T-helper 2 cell (primary cell): ENCODE results near the gene LRFN4.

ENCODE experiments used
- DNase-seq, 5 experiments: peaks; one replicate each; pipeline versions ENCODE4 v3.0.0 to v3.0.0-alpha.2; 2012 to 2022

The LRFN4 gene

DNA sequence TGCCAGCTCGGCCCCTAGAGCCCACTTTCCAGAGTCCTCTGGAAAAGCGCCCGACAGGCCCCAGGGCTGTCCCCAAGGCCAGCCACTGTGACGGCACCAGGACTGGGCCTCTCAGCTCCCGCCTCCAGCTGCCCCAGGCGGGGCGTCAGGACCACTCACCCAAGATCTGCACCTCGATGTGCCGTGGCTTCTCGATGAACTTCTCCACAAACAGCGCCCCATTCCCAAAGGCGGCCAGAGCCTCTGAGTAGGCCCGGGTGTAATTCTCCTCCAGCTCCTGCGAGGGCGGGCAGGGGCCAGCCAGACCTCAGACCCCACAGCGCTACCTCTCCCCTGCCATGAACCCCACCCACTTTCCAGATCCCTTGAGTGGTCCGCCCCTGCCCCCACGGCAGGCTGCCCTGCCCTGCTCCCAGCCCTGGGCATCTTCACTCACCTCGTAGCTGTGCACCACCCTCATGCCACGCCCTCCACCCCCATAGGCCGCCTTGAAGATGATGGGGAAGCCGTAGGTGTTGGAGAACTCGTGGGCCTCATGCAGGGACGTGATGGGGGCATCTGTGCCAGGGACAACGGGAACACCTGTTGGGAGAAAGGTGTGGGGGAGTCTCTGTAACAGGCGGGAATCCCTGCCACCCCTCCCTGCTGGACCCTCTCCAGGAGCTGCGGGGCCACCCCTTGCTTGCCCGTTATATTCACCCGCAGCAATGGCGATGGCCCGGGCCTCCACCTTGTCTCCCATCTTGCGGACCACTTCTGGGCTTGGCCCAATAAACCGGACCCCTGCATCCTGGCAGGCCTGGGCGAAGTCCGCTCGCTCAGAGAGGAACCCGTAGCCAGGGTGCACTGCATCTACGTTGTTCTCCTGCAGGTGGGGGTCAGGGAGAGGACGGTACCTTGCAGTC lies 14.0 kb downstream of the LRFN4 start:
- no peak for DNase-seq

DNA sequence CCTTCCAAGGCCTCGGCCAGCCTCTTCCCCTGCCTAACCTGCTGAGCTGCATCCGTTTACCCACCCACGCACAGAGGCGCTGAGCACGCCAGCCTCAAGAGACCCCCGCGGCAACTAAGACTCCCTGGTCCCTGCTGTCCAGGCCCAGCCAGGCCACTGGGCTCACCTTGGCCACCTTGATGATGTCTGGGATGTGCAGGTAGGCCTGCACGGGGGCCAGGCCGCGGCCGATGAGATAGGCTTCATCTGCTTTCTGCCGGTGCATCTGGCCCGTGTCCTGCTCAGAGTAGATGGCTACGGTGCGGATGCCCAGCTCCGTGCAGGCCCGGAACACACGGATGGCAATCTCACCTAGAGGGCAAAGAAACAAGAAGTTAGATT lies 14.6 kb downstream of the LRFN4 start:
- DNase-seq = no peak

DNA sequence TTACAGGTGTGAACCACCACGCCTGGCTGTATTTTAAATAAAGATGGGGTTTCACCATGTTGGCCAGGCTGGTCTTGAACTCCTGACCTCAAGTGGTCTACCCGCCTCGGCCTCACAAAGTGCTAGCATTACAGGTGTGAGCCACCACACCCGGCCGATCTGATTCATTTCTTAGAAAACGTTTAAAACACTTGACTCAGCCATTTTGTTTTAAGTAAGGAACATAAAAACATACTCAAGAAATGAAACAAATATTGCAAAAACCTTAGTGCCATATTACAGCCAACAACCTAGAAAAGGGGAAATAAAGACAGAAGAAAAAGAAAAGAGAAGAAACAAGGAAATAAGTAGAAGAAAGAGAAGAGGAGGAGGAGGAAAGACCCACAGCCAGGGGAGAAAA lies 17.4 kb downstream of the LRFN4 start:
- DNase-seq = no peak

DNA sequence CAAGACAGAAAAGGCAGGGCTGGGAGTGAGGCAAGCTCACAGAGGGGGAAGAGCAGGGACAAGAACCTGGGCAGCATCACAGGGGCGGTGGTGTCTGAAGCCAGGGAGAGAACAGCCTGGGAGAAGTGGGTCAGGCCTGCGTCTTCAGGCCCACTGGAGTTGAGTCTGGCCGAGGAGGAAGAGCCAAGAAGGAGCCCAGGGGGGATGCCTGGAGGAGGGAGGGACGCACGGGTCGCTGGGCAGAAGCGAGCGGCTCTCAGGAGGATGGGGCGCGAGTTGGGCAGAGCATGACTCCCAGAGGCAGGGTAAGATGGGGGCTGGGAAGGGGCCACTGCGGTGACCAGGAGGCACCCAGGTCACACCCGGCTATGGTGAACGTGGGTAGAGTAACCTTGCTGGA lies 18.5 kb downstream of the LRFN4 start:
- DNase-seq = no peak

DNA sequence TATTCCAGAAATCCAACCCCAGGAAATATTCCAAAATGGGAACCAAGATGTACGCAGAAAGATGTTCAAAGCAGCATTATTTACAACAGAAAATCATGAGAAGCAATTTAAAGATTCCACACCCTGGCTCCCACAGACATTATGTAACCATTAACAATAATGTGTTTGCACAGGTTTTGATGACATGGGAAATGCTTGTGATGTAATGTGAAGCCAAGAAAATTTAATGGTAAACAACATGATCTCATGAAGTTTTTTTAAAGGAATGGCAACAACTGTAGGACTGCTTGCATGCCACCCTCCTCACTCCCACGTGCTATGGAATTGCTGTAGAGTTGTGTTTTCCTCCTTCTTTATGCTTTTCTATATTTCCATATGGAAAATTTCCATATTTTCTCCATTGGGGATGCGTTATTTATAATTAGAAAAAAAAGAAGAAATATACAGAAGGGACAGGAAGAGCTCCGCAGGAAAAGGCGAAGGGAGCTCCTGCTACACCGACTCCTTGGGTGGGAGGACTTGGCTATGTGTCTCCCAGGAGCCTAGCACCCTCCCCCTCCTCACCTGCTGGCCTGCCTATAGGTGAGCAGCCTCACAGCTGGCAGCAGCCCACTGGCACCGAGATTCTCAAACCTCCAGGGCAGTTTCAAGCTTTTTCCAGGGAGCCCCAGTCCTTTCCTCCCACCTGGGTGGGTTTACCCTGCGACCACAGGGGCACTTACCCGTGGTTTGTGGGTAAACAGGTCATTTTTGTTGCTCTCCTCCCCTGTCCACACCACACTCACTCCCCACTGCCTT lies 20.9 kb downstream of the LRFN4 start:
- DNase-seq = no peak

DNA sequence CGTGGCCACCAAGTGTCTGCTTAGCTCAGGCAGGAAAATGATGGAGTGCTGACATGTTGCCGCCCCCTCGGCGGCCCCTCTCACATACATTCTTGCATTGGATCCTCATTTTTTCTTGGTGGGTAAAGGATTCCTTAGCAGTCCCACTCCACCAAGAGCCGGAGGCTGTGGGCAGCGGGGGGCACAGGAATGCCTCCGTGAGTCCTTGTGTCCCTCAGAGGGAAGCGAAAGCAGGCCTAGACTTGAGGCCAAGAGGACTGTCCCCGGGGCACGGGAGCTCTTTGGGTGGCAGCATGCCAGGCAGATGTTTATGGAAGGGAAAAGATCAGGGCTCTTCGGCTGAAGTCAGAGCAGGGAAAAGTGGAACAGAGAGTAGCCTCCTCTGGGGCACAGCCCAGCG lies 21.6 kb downstream of the LRFN4 start:
- DNase-seq = no peak

DNA sequence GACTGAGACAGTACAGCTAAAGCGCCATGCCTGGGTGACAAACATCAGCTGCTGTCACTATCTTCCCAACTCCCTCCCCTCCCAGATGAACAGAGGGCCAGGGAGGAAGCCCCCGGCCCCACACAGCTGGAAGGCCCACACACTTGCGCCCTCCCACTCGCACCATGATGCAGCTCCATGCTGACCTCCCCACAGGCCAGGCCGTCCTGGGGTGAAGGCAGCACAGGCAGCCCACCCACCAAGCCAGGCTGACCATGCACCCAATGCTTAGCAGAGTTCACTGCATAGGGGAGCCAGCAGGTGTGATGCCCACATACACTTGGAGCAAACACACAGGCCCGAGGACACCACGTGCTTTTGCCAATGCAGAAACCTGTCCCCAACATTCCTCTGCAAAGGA lies 22.1 kb downstream of the LRFN4 start:
- DNase-seq = no peak

DNA sequence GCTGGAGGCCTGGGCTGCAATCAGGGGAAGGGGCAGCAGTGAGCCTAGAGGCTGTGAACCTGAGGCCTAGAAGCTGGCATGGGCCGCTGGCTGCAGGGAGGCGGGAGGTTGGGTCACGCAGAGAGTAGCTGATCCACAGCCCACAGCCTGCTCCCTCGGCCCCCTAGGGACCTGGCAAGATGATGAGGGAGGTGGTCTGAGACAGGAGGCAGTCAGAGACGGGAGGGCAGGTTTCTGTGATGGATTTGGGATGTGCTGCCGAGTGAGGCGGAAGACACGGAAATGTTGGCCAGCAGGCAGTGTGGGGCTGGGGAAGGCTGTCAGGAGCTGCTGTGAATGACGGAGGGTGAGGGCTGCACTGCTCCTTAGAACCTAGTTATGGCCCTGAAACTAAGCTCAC lies 22.7 kb downstream of the LRFN4 start:
- DNase-seq = no peak

DNA sequence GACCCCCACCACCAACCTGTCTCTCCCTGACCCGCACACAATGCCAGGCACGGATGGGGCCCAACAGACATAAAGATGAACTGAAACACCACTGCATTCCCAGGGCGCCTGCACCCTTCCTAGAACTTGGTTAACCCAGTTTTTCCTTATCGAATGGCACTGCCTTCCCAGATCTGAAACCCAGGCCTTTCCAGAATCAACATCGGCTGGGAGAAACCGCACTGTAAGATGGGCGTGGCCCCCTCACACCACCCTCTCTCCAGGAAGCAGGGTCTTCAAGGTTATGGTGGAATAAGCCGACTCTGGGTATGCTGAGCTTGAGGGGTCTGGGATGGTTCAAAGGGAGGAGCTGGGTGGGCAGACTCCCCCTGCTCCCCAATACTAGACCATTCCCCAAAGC lies 23.1 kb downstream of the LRFN4 start:
- no peak for DNase-seq

DNA sequence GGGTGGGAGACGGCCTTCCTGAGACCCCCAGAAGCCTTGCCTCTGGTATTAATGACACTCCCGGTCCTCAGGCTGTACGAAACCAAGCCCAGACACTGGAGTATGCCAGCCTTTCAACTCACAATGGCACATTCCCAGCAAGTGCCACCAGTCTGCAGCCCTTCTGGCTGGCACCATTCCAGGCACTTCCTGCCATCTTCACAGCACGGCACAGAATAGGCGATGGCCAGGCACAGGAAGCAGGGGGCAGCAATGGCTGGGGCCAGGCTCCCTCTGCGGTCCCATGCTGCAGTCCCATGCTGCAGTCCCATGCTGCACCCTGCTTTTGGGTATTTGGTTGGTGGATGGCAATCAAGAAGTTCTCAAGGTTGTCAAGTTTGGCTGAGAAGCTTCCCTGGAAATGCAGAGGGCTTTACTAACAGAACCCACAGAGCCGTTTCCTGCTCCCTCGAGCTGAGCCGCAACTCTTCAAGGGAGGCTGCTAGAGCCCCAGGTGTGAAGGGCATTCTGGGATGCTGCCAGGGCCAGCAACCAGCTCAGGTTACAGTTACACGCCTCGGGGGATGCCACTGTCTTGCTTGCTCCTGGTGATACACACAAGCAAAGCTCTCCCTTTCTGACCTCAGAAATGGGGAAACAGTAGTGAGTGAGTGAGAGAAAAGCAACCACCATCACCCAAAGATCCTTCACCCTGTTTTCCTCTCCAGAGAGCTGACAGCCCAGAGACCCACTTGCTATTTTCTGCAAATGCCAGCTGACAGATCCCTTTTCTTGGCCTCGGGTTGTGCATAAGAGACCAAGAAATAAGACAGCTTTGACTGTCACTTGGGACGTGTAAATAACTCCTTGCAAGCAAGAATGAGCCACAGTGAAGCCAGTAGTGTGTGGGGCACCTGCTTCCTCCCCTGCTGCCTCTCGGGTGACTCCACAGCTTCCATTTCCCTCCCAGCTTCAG lies 23.9 kb downstream of the LRFN4 start:
- DNase-seq = no peak

DNA sequence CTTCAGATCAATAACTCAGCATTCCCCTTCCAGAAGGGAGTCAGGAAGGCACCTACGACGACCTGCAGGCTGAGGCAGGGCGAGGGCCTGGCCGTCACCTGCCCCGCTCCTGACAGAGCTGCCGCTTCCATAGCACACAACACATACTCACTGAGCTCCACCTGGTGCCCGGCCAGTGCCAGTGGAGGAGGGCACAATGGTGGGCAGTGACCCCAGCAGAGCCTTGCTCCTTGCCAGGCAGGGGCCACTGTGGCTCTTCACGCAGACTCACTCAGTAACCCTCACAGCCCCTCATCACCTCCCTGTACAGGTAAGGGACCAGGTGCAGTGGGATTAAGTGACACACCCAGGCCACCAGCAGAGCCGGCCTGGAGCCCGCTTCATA lies 24.6 kb downstream of the LRFN4 start:
- DNase-seq = no peak

DNA sequence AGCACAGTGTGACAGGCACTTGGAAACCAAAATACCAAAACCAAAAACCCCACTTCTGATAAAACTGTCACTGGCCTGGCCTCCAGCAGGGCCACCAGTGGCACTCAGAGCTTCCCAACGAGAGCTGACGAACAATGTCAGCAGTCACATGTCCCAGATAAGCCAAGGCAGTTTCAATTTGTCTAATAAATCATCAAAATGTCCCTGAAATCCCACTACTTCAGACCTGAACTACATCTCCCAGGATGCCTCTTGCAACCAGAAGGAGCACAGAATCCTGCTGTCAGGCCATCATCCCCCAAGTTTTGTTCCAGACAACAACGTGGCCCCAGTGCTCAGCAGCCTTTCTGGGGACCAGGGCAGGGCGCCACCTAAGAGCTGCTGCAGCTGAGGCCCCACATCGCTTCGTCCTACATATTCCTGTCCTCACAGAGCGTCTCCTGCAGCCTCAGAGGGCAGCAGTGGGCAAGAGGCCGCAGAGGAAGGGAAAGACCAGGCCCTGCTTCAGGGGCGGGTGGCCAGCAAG lies 25.1 kb downstream of the LRFN4 start:
- DNase-seq = no peak

DNA sequence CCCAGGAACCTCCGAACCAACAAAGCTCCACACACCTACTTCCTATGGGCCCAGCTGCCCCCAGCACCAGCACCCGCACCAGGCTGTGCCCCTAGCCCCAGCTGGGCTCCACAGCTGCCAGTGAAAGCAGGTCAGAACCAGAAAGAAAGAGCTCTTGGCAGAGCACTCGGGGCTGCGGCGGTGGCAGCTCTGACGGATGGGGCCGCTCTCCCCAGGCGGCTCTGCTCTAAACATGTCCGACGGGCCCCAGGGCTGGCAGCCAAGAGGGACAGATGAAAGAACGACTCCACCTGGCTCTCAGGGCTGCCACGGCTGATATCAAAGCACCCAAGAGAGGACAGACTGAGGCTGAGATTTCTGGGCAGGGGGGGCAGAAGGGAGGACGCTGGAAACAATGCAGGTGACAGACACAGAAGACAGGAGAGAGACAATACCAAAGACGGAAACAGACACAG lies 25.7 kb downstream of the LRFN4 start:
- no peak for DNase-seq

DNA sequence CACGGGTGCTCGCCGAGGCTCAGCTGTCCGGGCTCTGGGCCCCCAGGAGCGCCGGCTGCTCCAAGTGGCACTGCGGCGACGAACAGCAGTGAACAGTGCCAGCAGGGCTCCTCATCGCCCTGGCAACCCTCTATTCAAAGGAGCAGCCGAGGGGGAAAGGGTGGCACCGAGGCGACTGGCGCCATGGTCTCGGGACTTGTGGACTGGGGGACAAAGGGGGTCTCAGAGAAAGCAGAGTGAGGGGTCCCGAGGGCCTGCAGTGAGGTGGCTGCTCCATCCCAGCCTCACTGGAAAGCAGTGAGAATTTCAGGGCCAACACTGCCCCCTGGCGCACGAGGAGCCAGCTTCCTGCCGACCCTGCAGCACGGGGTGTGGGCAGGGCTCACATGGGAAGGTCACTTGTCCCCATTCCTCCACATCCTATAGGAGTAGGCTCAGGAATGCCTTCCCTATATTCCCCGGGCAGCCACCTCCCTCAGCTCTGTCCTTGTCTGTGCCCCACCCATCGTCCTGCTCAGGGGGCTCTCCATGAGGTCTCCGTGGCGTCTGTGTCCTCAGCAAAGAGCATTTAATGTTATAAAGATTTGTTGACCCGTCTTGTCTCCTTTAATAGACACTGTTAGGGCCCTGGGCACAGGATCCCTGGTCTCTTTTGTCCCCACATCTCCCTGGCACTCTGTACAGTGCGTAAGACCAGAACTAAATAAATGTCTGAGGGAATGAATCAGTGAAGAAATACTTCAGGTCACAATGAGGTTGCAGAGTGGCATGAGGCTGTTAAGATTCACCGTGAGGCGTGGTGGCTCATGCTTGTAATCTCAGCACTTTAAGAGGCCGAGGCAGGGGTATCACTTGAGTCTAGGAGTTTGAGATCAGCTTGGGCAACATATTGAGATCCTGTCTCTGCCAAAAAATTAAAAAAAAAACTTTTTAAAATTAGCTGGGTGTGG lies 26.4 kb downstream of the LRFN4 start:
- DNase-seq = peak in 3 of 5 experiments; percentile 46 to 52 (median 48)

DNA sequence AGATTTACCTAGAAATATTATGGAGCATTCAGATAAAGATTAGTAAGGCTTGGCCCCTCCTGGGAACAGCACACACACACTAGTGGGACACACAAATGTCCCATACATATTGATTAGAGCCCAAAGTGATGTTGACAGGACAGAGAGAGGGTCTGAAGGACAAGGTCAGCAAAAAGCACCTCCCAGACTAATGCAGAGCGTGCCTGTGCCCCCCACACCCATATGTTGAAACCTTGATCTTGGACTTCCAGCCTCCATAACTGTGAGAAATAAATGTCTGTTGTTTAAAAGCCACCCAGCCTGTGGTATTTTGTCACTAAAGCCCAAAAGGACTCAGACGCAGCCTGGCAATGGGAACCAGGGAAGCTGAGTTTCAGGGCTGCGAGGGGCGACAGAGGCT lies 27.6 kb downstream of the LRFN4 start:
- DNase-seq = no peak

DNA sequence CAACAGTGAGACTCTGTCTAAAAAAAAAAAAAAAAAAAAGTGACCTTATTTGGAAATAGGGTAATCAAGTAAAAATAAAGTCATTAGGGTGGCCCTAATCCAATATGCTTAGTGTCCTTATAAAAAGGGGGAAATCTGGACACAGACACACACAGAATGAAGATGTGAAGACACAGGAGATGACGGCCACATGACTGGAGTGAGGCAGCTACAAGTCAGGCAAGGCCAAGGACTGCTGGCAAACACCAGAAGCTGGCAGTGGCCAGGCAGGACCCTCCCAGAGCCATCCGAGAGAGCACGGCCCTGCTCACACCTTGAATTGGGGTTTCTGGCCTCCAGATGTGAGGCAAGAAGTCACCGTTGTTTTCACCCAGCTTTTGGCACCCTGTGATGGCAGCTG lies 28.6 kb downstream of the LRFN4 start:
- no peak for DNase-seq

DNA sequence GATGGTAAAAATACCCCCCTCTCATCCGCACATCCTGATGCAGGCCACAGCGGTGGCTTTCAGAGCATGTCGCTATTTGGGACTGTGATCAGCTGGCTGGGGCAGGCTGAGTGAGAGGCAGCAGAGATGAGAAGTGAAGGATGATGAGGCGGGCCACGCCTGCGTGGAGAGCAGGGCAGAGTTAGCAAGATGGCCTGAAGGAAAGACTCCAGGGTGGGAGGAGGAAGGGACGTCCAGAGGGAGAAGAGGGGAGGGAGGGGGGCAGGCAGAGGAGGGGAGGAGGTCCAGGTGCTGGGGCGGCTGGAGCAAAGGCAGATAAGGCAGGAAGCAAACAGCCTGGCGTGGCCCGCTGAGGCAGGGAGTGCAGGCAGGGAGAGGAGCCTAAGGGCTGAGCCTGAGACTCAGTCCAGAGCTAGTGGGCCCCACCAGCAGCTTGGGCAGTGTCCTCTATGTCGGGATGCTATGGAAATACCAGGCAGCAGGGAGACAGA lies 29.1 kb downstream of the LRFN4 start:
- no peak for DNase-seq

DNA sequence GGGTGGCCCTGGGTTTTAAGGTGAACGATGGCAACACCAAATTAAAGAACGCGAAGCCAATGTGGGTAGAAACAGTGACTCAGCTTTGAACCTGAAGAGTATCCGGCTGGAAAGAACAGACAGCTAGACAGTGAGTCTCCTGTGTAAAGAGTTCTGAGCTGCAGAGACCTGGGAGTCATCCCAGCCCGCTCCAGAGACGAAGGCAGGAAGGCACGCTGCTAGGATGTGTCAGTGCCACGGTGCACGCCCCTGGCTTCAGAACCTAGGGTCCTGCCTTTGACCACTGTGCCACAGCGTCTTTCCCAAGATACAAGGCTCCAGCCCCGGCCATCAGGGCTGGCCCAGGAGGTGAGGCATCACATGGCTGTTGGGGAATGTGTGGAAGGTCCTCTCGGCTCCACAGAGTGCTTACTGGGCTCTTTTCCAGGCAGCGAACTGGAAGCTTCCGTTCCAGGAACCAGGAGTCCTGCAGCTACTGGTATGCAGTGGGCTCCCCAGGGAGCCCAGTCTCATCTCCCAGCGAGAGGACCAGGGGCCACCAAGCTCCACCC lies 29.9 kb downstream of the LRFN4 start:
- DNase-seq = no peak

DNA sequence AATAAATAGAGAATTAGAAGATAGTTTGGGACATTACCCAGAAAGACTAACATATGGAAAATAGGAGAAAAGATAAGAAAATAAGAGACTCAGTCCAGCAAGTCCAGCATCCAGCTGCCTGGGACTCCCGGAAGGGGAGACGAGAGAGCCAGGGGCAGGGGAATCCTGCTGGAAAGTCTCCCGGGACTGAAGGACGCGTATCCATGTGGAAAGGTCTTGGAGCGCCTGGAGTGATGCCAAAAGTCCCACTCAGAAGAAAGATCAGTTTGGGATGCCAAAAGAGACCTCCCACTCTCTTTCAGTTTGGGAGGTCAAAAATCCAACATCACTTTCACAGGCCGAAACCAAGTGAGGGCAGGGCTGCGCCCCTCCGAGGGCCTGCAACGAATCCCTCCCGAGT lies 30.7 kb downstream of the LRFN4 start:
- no peak for DNase-seq

DNA sequence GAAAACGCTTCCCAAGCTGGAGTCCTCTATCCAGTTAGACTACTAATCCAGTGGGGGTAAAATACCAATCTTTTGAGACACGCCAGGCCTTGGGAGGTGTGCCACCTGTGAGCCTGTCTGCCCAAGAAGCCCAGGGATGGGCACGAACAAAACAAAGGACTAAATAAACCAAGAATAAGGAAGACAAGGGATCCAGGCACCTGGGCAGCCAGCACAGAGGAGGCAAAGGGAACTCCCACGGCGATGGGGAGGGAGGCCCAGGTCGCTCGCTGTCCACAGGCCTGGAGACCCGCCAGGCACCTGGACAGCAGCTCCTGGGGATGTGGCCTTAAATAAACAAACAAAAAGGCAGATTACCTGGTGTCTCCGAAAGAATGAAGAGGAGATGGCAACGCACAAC lies 31.4 kb downstream of the LRFN4 start:
- no peak for DNase-seq

DNA sequence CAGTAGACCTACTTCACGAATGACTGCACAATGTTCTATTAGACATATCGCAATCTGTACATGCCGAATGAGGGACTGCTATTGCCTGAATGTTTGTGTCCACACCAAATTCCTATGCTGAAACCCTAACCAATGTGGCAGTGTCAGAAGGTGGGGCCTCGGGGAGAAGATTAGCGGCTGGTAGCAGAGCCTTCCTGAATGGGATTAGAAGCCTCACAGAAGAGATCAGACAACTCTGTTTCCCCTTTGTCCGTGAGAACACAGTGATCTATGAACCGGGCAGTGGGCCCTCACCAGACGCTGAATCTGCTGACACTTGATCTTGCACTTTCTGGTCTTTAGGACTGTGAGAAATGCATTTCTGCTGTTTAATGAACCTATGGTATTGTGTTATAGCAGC lies 33.1 kb downstream of the LRFN4 start:
- no peak for DNase-seq
